ENCODE data around the gene C11orf52.

GRCh38 chr11:111951565-111951964 is 32.9 kb downstream of the C11orf52 start:
- TF ChIP-seq CTCF (IDR thresholded peaks at IDR 0.05; ENCODE audit: low read length) (no peak), EZH2 (optimal IDR thresholded peaks at IDR 0.05; ENCODE audit: low read depth, low read length) (no peak), EZH2phosphoT487 (IDR thresholded peaks at IDR 0.05; ENCODE audit: low read length) (no peak)

Measured in MM.1S (cell line).